Renal cortical epithelial cell (primary cell): ENCODE data around the gene OR10V1. TPM values are rescaled to one million over a fixed set of nuclear protein-coding genes. Genes with fewer than 3 reads are reported as not detected.
A peak's percentile ranks its signal among the peaks of the same experiment; 100 is the strongest.

Experiments used
- DNase-seq: peaks from one replicate; pipeline ENCODE4 v3.0.0-alpha.2; 2011; ENCODE audit warnings: low read depth
- total RNA-seq: library from RNA; depleted of rRNA; stranded (reverse); fragments of >200 nt; gene quantifications from 2 replicates; pipeline ENCODE4 v1.2.3, GENCODE V29; 2014

The OR10V1 gene, protein sequence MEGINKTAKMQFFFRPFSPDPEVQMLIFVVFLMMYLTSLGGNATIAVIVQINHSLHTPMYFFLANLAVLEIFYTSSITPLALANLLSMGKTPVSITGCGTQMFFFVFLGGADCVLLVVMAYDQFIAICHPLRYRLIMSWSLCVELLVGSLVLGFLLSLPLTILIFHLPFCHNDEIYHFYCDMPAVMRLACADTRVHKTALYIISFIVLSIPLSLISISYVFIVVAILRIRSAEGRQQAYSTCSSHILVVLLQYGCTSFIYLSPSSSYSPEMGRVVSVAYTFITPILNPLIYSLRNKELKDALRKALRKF
- not detected in 2 replicates for total RNA-seq

DNA sequence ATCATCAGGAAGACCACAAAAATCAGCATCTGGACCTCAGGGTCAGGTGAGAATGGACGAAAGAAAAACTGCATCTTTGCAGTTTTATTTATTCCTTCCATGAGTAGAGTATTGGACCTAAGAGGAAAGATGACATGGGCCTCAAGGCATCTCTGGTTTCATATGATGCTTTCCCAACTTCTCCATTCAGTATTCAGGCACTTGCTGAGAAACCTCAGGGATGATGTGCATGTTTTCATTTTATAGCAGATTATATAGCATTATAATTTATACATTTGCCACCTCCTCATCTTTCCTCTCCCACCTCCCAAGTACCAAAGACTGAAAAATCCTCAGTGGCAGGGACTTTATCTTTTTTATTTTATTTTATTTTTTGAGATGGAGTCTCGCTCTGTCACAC lies at the start of gene OR10V1:
OR10V1 (minus strand) TSS at position 101 of the 400 bp plus-strand sequence; CDS start at position 101, 0 bp downstream.
- DNase-seq = no peak

DNA sequence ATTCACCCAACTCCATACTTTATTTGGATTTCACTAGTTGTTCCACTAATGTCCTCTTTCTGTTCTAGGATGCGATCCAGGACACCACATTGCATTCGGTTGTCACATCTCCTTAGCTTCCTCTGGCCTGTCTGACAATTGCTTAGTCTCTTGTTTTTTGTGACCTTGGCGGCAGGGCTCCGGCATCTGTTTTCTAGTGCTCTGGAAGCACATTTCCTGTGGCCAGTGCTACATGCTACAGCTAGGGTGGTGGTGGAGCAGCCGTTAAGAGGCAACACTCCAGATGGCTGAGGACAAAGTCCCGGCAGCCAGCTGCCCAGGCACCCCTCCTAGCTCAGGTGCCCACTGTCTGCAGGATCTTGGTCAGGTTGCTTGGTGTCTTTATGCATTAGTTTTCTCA lies 48.3 kb upstream of the OR10V1 start:
- DNase-seq = no peak

DNA sequence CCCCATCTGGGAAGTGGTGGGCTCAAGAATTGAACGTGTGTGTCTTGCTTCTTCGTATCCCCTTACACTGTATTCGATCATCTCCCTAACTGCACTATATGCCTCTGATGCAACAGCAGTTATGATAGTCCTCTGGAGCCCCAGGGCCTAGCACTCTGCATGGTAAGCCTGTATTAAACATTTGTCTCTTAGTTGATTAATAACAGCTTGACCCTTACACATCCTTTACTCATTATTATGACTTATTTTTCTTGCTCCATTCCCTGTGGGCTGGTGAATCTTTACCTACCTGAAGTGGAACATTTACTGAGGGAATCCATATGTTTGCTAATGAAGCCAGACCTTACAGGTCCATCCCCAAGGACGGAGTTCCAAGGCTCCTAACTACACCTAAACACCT lies 47.1 kb upstream of the OR10V1 start:
- peak; percentile 33 for DNase-seq

DNA sequence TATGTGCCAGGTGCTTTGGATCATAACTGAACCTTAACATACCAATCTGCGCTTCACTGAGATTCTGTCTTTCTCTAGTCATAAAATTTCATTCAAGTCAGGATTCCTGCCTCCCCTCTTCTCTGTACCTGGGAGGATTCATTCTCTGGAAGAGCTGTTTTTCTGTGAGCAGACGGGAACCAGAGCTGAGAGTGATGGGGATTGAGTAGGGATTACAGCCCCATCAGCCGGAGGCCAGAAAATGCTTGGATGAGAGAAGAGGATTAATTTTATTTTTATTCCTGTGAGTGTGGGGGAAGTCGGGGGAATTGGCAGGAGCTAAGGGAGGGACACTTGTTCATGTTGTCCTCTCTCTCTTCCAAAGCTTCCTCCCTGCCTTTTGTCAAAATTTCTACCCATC lies 46.3 kb upstream of the OR10V1 start:
- no peak for DNase-seq

DNA sequence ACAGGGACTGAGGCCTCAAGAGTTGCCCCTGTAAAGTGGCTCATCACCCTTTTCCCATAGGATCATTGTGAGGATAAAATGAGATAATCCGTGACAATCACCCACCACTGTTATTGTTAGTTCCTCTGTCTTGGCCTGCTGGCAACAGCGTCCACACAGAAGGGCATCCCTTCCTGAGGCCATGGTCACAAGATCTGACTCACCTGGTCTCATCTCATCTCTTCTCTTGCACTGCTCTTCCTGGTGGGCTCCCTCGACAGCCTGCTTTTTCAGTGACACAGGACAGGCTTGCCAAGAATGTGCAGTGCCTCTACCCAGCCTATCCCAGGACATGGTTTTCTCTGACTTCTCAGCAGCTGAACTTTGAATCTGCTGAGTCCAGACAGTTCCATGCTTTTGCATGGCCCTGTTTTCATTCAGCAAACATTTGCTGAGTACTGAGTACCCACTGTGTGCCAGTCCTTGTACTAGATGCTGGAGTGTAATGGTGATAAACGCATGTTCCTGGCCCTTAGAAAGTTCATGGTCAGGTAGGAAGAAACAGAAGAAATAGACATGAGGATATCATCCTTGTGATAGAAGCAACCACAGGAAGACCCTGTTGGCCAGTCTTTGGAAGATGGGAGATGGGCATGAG lies 44.9 kb upstream of the OR10V1 start:
- no peak for DNase-seq

DNA sequence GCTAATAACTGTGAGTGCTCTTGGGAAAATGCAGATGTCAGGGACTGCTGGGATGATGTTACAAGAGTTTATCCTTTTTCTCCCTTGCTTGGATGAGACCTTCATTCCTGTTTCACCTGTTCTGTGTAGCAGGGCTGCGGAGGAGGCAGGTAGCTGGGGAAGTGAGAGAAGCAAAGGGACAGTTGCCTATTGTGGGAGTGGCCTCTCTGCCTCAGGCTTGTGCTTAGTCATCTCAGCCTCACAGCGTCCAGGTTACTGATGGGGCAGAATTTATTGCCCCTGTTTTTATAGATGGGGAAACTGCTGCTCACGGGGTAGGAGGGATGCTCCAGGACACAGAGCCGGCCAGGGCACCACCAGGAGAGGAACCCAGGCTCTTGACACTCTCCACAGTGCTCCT lies 43.2 kb upstream of the OR10V1 start:
- DNase-seq = peak; percentile 72

DNA sequence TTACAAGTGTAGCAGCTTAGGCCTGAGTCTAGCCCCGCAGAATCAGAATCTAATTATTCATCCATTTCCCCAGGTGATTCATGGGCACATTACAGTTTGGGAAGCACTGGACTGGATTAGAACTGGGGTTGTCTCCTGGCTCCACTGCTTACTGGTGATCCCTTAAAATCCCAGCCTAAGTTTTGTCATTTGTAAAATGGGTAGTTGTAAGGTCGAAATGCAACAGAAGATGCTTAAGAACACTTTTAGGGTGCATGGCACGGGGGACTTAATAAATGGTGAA lies 42.9 kb upstream of the OR10V1 start:
- DNase-seq = peak; percentile 71

DNA sequence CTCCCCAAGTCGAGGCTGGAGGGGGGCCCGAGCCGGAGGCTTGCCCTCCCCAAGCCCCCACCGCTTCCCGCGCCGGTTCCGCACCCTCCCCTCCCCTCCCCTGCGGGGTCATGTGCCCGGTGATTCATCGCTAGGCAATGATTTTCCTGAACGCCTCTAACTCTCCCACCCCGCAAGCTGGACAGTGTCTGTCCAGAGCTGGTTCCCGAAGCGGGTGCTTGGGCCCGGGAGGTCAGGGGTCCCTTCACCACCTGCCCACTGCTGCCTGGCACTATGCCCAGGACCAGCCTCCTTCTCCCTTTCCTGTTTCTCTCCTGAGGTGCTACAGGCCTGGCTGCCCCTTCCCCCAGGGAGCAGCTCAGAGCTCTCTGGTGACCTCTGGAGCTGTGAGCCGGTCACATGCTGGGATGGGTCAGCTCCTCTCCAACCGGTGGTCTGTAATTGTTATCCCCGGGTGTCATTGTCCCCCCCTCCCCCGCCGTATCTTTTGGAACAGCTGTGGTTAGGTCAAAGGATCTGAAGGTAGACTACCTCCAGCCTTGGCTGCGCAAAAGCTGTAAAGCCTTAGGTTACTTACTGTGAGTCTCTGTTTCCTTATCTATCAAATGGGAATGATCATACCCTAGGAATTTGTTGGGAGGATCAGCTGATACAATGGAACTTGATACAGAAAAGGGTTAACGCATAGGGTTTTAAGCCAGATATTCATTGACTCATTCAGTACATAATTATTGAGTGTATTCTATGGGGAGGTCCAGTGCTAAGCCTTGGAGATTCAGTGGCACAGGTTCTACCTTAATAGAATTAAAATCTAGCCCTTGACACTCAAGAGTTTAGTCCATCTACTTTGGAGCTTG lies 42.3 kb upstream of the OR10V1 start:
- peak; percentile 91 for DNase-seq

DNA sequence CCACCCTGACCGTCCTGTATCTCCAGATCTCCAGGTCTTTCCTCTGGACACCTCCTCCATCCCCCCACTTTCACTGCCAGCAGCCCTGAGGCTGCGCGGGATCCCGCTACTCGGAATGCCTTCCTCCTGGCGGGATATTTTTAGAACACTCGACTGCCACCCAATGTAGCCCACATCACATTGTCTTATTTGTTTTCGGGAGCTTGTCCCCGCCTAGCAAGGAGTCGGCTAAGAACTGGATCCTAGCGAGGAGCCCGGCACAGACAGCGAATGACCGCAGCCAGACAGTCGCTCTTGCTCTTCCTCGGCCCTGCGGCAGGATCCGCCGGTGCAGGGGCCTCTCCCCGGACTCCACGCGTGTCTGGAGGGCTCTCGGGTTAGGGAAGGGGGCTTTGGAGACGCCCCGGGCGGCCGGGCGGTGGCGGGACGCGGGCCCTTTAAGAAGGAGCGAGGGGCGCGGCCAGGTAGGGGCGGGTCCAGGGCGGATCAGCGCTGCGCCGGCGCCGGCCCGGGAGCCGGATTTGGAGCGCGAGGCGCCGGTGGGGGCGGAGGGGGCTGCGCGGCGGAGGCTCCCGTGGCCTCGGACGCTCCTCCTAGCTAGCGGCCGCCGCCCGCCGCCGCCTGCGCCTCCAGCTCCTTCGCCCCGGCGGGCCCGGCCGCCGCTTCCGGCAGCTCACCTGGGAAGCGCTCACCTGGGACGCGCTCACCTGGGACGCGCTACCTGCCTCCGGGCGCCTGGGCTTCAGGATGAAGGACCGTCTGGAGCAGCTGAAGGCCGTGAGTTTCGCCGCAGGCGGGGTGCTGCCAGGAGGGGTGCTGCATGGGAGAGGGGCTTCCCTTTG lies 41.4 kb upstream of the OR10V1 start, which contains the start of gene STX3:
STX3 (plus strand) TSS at position 518 of the 842 bp plus-strand sequence; CDS start at position 748, 230 bp downstream.
- peak; percentile 86 for DNase-seq

DNA sequence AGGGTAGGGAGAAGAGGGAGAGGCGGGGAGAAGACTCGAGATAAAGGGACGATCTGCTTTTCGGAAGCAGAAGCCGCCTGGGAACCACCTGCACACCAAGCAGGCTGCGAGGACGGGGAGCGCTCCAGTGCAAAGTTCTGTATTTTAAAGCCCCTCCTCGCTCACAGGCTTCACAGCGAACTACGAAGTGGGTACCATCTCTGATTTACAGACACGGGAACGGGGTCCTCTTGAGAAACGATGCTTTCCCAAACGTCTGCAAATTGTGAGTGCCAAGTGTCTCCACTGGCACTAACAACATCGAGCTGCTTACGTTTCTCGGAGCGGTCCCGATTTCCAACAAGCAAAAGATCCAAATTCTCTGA lies 40.8 kb upstream of the OR10V1 start:
- DNase-seq = no peak

DNA sequence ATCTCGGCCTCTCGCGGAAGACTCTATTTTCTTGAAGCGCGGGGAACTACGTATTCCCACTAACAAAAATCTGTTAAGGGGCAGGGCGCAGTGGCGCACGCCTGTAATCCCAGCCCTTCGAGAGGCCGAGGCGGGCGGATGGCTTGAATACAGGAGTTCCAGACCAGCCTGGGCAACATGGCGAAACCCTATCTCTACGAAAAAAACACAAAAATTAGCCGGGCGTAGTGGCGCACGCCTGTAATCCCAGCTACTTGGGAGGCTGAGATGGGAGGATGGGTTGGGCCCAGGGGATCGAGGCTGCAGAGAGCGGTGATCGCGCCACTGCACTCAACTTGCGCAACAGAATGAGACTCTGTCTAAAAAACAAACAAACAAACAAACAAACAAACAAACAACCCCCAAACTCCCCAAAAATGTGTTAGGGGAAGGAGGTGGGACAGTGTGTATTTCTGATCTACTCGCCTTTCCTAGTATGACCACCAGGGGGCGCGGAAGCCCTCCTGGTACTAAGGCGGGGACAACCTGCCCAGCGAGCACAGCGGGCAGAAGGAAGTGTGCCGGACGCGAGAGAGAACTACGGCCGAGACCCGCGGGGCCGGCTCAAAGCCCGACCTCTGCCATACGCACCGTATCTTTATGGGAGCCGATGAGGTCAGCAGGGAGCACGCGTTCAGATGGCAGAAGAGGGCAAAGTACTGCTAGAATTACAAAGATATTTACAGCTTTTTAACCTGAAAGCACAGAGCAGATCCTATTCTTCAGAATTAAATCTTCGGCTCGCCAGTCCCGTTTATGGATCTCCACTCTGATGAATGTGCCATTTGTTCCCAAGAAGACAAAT lies 40.2 kb upstream of the OR10V1 start:
- DNase-seq = peak; percentile 53

DNA sequence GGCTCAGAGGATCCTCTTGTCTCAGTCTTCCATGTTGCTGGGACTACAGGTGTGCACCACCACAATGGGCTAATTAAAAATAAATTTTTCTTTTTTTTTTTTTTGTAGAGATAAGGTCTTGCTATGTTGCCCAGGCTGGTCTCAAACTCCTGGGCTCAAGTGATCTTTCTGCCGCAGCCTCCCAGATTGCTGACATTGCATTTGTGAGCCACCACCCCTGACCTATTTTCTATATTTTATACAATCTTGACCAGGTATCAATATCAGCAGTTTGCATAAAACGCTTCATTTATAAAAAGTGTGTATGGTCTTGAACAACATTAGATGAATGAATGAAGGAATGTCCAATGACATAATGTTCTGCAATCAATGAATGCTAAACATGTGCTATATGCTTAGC lies 32.5 kb upstream of the OR10V1 start:
- no peak for DNase-seq

DNA sequence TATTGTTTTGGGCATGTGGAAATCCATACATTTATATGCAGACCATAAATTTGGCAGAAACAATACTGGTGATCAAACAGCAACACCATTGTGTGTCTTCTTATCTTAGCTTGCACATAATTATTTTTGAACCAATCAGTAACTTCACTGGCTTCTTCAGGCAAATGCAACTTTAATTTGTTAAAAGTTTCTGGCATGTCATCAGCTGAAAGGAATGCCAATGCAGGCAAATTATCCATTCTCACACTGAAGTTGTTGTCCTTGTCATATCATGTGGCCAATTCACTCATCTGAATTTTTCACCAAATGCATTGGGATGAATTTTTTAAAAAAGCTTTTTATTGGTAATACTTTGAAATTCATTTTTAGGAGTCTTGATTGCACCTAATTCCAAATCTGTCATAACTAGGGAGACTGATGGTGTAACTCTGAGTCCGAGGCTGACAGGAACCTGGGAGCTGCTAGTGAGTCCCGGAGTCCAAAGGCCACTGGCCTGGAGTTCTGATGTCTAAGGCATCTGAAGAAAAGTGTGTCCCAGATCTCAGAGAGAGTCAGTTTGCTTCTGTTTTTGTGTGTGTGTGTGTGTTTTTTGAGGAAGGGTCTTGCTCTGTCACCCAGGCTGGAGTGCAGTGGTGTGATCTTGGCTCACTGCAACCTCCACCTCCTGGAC lies 17.4 kb upstream of the OR10V1 start:
- DNase-seq = peak; percentile 63

DNA sequence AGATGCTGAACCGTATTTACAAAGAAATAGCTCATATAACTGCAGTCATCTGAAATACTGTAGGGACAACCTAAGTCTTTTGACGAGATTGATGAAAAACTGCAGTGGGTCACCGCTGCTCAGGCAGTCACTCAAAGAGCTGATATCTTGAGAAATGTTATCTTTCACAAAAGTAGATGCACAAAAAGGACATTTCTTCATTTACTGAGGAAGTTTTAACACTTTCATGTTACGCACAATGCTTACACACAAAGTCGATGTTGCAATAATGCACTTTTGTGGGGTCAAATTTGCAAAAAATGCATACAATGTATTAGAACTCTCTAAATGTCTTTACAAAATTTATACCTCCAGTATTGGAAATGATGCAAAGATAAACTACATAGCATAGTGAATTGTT lies 16.2 kb upstream of the OR10V1 start:
- DNase-seq = no peak

DNA sequence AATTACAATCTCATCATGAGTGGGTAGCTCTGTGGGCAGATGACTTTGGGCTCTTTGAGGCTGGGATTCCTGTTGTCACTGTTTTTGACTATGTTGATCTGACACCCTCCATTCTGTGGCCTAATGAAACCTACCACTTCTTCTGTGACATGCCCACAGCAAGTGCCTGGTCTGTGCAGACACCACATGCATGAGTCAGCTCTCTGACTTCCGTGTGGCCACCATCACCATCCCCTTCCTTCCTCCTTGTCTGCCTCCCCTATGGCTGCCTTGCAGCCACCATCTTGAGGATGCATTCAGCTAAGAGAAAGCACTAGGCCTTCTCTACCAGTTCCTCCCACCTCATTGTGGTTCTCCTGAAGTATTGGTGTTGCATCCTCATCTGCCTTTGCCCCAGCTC lies 15.3 kb upstream of the OR10V1 start:
- DNase-seq = no peak

DNA sequence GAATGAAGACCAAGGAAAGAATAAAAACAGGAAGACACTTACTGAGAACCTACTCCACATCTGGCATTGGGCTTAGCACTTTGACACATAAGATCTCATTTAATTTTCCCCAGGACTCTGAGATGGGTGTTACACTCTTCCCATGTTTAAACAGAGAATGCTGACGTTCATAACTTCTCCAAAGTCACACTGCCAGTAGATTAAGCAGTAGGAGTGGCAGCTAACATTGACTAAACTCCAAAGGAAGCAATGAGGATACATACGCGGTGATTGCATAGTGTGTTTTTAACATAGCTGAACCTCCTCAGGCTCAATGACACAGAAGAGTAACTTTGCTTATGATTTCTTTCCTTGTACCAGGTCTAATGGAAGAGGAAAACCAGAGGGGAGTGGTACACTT lies 14.5 kb upstream of the OR10V1 start:
- DNase-seq = no peak

DNA sequence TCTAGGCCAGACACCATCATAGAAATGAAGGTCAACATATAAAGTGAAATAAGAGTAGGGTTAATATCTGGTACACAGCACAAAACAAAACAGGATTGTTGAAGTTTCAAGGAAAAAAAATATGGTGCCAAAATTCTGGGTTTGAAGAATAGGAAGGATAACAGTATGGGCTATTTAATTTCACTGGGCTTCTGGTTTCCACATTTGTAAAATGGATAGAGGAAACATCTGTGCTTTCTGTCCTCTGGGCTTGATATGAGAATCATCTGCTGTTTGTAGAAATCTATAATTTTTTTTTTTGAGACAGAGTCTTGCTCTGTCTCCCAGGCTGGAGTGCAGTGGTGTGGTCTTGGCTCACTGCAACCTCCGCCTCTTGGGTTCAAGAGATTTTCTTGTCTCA lies 13.8 kb upstream of the OR10V1 start:
- DNase-seq = no peak

DNA sequence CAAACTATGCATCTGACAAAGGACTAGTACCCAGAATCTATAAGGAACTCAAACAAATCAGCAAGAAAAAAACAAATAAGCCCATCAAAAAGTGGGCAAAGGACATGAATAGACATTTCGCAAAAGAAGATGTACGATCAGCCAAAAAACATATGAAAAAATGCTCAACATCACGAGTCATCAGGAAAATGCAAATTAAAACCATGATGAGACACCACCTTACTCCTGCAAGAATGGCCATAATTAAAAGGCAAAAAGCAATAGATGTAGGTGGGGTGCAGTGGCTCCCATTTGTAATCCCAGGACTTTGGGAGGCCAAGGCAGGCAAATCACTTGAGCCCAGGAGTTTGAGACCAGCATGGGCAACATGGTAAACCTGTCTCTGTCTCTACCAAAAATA lies 10.4 kb upstream of the OR10V1 start:
- peak; percentile 12 for DNase-seq

DNA sequence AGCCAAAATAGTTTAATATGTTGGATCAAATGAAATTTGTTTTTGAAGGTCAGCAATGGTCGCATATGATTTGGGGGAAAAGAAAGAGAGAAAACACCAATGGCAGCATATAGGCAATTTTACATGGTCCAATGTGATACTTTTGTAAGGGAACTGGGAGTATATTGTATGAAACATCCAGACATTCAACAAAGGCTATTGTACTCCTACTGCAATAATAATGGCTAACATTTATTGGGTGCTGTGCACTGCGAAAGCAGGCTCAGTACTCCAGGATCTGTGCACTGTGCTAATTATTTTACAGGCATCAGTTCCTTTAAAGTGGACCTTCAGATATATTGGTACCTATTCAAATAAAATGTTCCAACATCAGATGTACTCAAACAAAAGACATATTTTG lies 5.9 kb upstream of the OR10V1 start:
- no peak for DNase-seq

DNA sequence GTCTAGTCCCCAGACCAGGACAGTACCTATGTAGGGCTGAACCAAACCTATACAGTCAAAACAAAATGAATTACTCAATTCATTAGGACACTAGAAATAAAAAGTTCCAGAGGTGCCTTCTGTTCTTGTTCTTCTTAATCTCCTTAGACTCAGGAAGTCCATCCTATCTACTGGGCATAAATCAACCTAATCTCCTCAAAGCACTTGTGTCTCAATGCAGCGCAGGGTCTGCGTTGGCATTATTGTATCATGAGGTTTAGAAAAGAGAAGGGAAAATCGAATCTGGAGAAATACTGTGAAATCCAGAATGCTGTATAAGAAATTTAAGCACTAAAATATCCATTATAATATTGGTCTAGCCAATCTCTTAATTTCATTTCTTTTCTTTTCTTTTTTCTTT lies 2.4 kb upstream of the OR10V1 start:
- no peak for DNase-seq
